Stimulated activated CD8-positive, alpha-beta memory T cell treated with anti-CD3 and anti-CD28 coated beads, Interleukin-7, amount 100 ng/mL, for 48 hours (primary cell): ENCODE data around the gene PLEKHM3.
"Not testable (repeated sequence)": the region's sequence is repeated elsewhere in the genome, so short reads cannot be mapped to it uniquely, and the experiment has no call there.

Source experiments
- DNase-seq, 2 donors: peaks; one replicate each; pipeline ENCODE4 v3.0.0-alpha.2; 2020; ENCODE audit warnings: low read depth in 1 of 2; ENCODE audit errors: extremely low read depth in 1 of 2

Gene PLEKHM3

GRCh38 chr2:207926989-207927300 is 98.4 kb downstream of the PLEKHM3 start:
- DNase-seq, result no peak

GRCh38 chr2:207926133-207926988 is 99.0 kb downstream of the PLEKHM3 start:
- DNase-seq, result no peak

DNA sequence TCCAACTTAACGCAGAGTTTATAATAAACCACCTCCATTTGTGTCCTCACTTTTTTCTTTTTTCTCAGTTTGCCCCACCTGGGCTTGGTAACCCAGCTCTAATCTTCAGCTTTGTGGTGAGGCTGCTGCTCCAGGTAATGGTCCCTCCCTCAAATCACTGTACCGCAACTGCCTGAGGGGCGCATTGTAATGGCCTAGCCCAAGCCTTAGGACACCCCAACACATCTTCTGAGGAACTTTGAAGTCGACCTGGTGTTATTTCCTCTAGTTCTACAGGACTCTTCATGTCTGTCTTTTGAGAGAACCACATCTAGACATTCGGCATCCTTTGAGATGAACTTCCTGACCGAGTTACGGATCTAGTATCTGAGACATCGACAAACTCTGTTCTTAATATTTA is 99.7 kb downstream of the PLEKHM3 start:
- no peak for DNase-seq

GRCh38 chr2:207921606-207922005 is 103.7 kb downstream of the PLEKHM3 start:
- no peak for DNase-seq

DNA sequence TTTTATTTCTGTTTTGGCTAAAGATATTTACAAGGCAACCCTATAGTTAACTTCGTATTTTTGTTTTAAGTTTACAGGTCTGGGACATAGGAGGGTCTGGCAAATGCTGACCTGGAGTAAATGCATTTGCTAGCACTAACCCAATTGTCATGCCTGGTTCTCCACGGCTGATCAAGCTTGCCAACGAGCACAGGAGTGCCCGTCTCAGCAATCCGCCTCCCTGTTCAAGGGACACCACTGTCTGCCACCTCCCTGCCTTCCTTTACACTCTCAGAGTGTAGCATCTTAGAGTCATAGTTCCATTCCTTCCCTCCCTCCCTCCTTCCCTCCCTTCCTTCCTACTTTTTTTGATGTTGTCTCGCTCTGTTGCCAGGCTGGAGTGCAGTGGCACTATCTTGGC is 104.6 kb downstream of the PLEKHM3 start:
- DNase-seq, result no peak

DNA sequence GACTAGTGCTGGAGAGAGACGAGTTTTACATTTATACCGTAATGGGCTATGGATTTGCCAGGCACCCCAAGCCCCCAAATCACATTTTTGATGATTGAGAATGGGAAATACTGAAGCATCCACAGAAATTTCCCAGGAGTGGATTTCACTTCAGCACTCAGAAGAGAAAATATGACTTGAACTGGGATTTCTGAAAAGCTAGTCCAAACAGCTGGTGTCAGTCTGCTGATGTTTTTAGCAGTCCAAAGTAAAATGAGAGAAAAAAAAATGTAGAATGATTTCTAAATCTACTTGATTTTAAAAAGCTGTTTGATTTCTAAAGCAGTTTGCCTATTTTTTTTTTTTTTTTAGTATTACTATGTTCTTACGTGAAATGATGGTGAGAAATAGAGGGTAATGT is 105.0 kb downstream of the PLEKHM3 start:
- DNase-seq, result no peak

- no peak for DNase-seq
These were observed 106.0 kb downstream of the PLEKHM3 start for GRCh38 chr2:207919164-207919919.

GRCh38 chr2:207914716-207915115 is 110.6 kb downstream of the PLEKHM3 start:
- DNase-seq, result no peak

GRCh38 chr2:207913772-207914358 is 111.5 kb downstream of the PLEKHM3 start:
- no peak for DNase-seq

DNA sequence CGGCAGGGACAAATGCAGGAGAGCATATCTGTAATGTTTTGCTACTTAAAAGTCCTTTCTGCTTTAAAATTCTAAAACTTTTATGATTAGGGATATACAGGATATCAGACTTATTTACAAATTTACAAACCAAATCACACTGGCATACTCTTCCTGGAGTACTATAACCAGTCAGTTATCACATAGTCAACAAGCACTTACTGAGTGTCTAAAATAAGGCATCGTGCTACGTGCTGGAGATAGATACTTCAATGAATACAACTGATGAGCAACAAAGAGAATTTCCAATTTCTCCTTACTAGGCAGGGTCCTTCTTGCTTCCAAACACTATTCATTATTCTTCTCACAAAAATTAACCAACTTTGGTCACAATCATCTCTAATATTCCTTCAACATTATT is 113.5 kb downstream of the PLEKHM3 start:
- DNase-seq, result no peak

GRCh38 chr2:207911215-207911614 is 114.1 kb downstream of the PLEKHM3 start:
- DNase-seq, result no peak

DNA sequence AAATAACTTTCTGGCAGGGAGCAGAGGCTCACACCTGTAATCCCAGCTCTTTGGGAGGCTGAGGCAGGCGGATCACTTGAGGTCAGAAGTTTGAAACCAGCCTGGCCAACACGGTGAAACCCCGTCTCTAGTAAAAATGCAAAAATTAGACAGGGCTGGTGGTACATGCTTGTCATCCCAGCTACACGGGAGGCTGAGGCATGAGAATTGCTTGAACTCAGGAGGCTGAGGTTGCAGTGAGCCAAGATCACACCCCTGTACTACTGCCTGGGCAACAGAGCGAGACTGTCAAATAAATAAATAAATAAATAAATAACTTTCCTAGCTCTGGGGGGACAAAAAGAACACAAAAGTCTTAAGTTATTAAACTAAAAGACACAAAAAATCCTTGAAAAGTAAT is 118.8 kb downstream of the PLEKHM3 start:
- not testable (repeated sequence) for DNase-seq

GRCh38 chr2:207905546-207905945 is 119.8 kb downstream of the PLEKHM3 start:
- no peak for DNase-seq

DNA sequence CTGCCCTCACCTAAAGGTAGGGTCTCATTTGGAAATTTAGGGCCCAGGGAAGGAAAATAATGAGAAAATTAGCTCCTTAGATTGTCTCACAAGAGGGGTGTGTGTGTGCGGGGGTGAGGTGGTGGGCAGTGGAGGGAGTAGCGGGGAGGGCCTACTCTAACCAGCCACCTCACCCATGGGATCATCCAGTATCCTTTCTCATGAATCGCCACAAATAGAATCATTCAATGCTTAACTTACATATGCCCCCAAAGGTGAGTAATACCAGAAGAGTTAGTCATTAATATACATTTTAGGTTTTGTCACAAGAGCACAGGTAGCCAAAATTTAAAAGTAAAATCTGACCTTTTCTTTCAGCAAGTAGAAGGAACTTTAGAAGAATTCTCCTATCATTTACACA is 122.1 kb downstream of the PLEKHM3 start:
- DNase-seq, result no peak

DNA sequence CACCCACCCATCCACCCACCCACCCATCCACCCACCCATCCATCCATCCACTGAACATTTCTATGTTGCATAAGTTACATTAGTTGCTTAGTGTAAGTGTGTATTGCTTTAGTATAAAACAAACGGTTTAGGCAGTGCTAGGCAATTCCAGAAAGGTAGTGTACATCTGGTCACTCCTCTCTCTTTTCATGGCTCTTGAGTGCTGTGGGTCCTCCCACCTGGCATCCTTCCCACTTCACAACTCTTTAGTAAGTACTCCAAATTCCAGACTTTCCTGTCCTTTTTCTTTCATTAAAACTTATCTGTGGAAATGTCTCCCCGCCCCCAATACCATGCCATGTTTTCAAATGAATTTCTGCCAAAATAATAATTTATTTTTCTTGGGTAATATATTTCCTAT is 122.5 kb downstream of the PLEKHM3 start:
- no peak for DNase-seq

GRCh38 chr2:207901829-207902228 is 123.5 kb downstream of the PLEKHM3 start:
- no peak for DNase-seq

DNA sequence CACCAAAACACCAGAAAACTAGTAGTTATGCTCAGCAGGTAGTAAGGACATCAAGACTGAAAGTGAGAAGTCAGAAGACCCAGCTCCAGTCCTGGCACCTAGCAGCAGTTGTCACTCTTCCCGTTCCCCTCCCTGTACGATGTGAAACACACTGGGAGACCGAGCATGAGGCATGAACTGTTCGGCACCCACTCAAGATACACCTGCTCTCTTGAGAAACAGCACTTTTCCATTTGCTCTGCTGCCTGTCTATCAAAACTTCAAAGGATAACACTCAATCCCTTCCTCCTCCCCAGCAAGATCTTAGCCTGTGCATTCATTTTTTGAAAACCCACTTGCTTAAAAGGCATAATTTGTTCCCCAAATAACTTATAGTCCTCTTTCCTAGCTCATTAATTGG is 123.9 kb downstream of the PLEKHM3 start:
- DNase-seq, result no peak

GRCh38 chr2:207898354-207898695 is 127.0 kb downstream of the PLEKHM3 start:
- no peak for DNase-seq

DNA sequence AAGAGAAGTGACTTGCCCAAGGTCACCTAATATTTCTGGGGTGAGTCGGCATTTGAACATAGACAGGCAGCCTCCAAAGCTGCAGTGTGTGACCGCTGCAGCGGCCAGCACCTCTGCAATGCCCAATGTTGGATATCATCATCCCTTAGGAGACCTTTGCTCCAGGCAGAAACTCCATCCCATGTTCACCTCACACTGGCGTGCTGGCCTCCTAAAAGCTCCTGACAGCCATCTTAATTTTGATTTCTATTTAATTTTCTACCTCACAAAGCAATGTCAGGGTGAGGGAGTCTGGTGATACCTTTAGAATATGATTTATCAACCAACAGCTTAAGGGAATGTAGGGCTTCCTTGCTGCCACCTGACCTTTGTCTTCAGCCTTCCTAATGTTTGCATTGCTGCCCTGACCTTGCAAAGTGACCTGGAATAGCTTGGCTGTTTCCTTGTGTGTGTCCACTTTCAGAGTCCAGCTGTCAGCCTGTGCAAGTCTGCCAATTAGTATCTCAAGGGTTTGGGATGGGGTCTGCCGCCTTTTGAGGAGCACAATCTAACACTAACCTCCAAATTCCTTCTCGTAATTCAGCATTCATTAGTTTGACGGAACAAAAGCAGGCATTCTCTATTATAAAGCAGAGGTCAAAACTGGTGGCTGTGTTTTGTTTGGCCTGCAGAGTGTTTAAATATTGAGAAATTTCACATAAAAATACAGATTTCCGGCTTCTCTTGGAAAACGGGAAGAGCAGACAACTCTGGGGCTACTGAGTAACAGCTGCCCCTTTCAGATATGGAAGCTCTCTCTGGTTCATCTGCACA is 127.6 kb downstream of the PLEKHM3 start:
- no peak for DNase-seq

- no peak for DNase-seq
These were observed 128.6 kb downstream of the PLEKHM3 start for GRCh38 chr2:207896525-207897285.
